ENCODE measurements around the gene TRIM62. TPM values are rescaled to one million over a fixed set of nuclear protein-coding genes. Genes with fewer than 3 reads are reported as not detected.
A peak's percentile ranks its signal among the peaks of the same experiment; 100 is the strongest.

The TRIM62 gene
- total RNA-seq, 2 experiments from 2014 or later, result 3.8 to 5.2 TPM

DNA sequence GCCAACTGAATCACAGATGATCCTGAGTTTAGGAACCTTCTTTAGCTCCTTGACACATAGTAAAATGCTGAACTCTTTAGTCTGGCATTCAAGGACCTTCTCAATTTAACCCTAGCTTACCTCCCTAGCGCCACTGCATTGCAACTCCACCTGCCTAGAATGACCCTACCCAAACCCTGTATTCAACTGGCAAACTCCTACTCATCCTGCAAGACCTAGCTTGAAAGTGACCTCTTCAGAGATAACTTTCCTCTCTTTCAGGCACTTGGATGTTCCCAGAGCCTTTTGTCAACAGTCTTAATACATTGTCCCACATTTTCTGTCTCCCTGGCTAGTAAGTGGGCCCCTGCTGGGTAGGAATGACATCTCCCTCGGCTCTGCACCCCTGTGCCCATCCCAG lies 19.7 kb downstream of the TRIM62 start:
- Mint-ChIP-seq H3K4me3 (no peak overlapping the region), H3K27ac (no peak overlapping the region), H3K27me3 (no peaks in the 10 kb centered on the region), H3K9me3 (no peaks in the 10 kb centered on the region), H3K36me3 (ENCODE audit: low read depth) (no peaks in the 10 kb centered on the region), H3K4me1 (ENCODE audit: low read depth) (no peaks in the 10 kb centered on the region)
- DNase-seq (no peak), ATAC-seq (no peak)
- CTCF ChIA-PET, result no interaction called here
- intact Hi-C loops (cut with micrococcal nuclease), result no loop called here
- TF ChIP-seq, protein P1, sequence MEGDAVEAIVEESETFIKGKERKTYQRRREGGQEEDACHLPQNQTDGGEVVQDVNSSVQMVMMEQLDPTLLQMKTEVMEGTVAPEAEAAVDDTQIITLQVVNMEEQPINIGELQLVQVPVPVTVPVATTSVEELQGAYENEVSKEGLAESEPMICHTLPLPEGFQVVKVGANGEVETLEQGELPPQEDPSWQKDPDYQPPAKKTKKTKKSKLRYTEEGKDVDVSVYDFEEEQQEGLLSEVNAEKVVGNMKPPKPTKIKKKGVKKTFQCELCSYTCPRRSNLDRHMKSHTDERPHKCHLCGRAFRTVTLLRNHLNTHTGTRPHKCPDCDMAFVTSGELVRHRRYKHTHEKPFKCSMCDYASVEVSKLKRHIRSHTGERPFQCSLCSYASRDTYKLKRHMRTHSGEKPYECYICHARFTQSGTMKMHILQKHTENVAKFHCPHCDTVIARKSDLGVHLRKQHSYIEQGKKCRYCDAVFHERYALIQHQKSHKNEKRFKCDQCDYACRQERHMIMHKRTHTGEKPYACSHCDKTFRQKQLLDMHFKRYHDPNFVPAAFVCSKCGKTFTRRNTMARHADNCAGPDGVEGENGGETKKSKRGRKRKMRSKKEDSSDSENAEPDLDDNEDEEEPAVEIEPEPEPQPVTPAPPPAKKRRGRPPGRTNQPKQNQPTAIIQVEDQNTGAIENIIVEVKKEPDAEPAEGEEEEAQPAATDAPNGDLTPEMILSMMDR (IDR thresholded peaks at IDR 0.05), result no peak
- POLR2A ChIA-PET, result no interaction called here

GRCh38 chr1:33161061-33161681 lies 20.7 kb downstream of the TRIM62 start:
- Mint-ChIP-seq H3K27me3 (no peaks in the 10 kb centered on the region), H3K27ac (no peak overlapping the region), H3K9me3 (no peaks in the 10 kb centered on the region), H3K36me3 (ENCODE audit: low read depth) (no peaks in the 10 kb centered on the region), H3K4me1 (ENCODE audit: low read depth) (no peaks in the 10 kb centered on the region), H3K4me3 (no peak overlapping the region)
- ChIA-PET CTCF (no interaction called here), POLR2A (interaction anchor here (1.3 kb wide), 1 partner anchor 11 kb away, joined by 3 read pairs; no protein-coding TSS in a partner anchor)
- no peak for ATAC-seq
- intact Hi-C loops (cut with micrococcal nuclease), result no loop called here
- TF ChIP-seq, protein P1 (IDR thresholded peaks at IDR 0.05), result no peak
- no peak for DNase-seq

DNA sequence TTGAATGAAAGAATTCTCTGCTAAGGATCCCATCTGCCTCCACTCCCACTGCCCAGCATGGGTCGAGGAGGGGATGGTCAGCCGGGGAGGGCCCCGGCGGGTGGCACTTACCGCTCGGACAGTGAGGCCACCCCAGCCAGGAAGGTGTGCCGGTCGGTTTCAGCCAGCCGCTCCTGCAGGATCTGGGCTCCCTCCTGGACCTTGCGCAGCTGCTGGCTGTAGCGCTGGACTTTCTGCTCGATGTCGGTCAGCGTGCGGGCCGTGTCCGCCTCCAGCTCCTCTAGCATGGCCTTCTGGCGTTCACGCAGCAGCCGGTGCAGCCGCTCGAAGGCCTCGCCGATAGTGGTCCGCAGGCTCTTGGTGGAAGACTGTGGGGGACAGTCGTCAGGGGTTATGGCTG lies 22.3 kb downstream of the TRIM62 start:
- Mint-ChIP-seq H3K4me1 (ENCODE audit: low read depth) (no peaks in the 10 kb centered on the region), H3K9me3 (no peaks in the 10 kb centered on the region), H3K27me3 (no peaks in the 10 kb centered on the region), H3K36me3 (ENCODE audit: low read depth) (no peaks in the 10 kb centered on the region), H3K4me3 (no peak overlapping the region), H3K27ac (no peak overlapping the region)
- POLR2A ChIA-PET, result interaction anchor here (0.6 to 1.3 kb wide), 3 partner anchors 9 to 298 kb away, joined by 3 read pairs; no protein-coding TSS in a partner anchor
- ATAC-seq (no peak), DNase-seq (no peak)
- intact Hi-C loops (cut with micrococcal nuclease), result no loop called here
- CTCF ChIA-PET, result interaction anchor here (1.0 kb wide), 1 partner anchor 14 kb away, joined by 3 read pairs; no protein-coding TSS in a partner anchor
- TF ChIP-seq, protein P1 (IDR thresholded peaks at IDR 0.05), result no peak

- intact Hi-C loops (cut with micrococcal nuclease), result no loop called here
- DNase-seq (no peak), ATAC-seq (no peak)
- Mint-ChIP-seq H3K4me3 (no peak overlapping the region), H3K9me3 (no peaks in the 10 kb centered on the region), H3K36me3 (ENCODE audit: low read depth) (no peaks in the 10 kb centered on the region), H3K27ac (no peak overlapping the region), H3K4me1 (ENCODE audit: low read depth) (no peaks in the 10 kb centered on the region), H3K27me3 (no peaks in the 10 kb centered on the region)
- TF ChIP-seq, protein P1 (IDR thresholded peaks at IDR 0.05), result no peak
- POLR2A ChIA-PET, result interaction anchor here (0.7 to 1.0 kb wide), 3 partner anchors 22 to 220 kb away, joined by 3 read pairs; no protein-coding TSS in a partner anchor
- CTCF ChIA-PET, result no interaction called here
Measured at GRCh38 chr1:33158366-33158765, 23.5 kb downstream of the TRIM62 start.

DNA sequence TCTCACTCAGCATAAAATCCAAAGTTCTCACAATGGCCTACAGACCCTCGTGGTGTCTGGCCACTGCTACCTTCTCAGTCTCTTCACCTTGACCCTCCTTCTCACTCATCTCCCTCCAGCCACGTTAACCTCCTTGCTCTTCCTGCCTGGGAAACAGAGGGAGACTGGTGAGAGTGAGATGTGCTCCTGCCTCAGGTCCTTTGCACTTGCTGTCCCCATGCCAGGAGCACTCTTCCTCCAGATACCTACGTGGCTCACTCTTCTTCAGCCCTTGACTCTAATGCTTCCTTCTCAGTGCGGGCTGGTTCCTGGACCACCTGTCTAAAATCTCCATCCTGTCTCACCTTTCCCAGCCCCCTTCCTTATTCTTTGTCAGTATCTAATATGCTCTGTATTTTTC lies 24.7 kb downstream of the TRIM62 start:
- TF ChIP-seq, protein P1 (IDR thresholded peaks at IDR 0.05), result no peak
- ChIA-PET CTCF (no interaction called here), POLR2A (no interaction called here)
- DNase-seq, result no peak
- Mint-ChIP-seq H3K27ac (peak overlapping the region; percentile 17), H3K4me3 (no peak overlapping the region), H3K4me1 (ENCODE audit: low read depth) (no peaks in the 10 kb centered on the region), H3K27me3 (no peaks in the 10 kb centered on the region), H3K36me3 (ENCODE audit: low read depth) (no peaks in the 10 kb centered on the region), H3K9me3 (no peaks in the 10 kb centered on the region)
- intact Hi-C loops (cut with micrococcal nuclease), result no loop called here
- no peak for ATAC-seq

Data from activated CD8-positive, alpha-beta T cell treated with anti-CD3 and anti-CD28 coated beads for 36 hours (primary cell).